NCI-H1048 (cell line): ENCODE results near the gene CNPPD1.

Source experiments
- DNase-seq: peaks from one replicate; lab custom pipeline; 2025; lab: John Stamatoyannopoulos, UW

Gene CNPPD1

GRCh38 chr2:219179601-219180465 lies 3.1 kb upstream of the CNPPD1 start:
- DNase-seq: no peak

GRCh38 chr2:219178377-219179175 lies 1.9 kb upstream of the CNPPD1 start:
- DNase-seq: no peak

GRCh38 chr2:219177552-219178376 lies 1.0 kb upstream of the CNPPD1 start, which contains the start of gene RETREG2:
RETREG2 (plus strand) TSS chr2:219178275; CDS start chr2:219178353, 78 bp downstream.
- DNase-seq: peak; percentile 36

GRCh38 chr2:219175928-219176817 lies 552 bp downstream of the CNPPD1 start:
- no peak for DNase-seq

- DNase-seq: no peak
These were observed 1.2 kb downstream of the CNPPD1 start for GRCh38 chr2:219175486-219175885.

GRCh38 chr2:219174801-219175200 lies 1.9 kb downstream of the CNPPD1 start:
- no peak for DNase-seq

- DNase-seq: no peak
These were observed 2.6 kb downstream of the CNPPD1 start for GRCh38 chr2:219174146-219174545.

GRCh38 chr2:219173176-219173575 lies 3.5 kb downstream of the CNPPD1 start:
- no peak for DNase-seq

GRCh38 chr2:219172231-219173154 lies 4.2 kb downstream of the CNPPD1 start:
- no peak for DNase-seq

GRCh38 chr2:219171231-219171651 lies 5.5 kb downstream of the CNPPD1 start:
- no peak for DNase-seq

- no peak for DNase-seq
These were observed 6.6 kb downstream of the CNPPD1 start, which contains the start of gene SLC23A3 for GRCh38 chr2:219169930-219170654. SLC23A3 (minus strand) TSS chr2:219170029; CDS start chr2:219169984, 45 bp downstream.

- no peak for DNase-seq
These were observed 7.8 kb downstream of the CNPPD1 start for GRCh38 chr2:219168932-219169331.

- DNase-seq: no peak
These were observed 8.2 kb downstream of the CNPPD1 start for GRCh38 chr2:219168526-219168925.

GRCh38 chr2:219167997-219168396 lies 8.7 kb downstream of the CNPPD1 start:
- DNase-seq: no peak

- DNase-seq: no peak
These were observed 11.4 kb downstream of the CNPPD1 start for GRCh38 chr2:219165058-219165911.

GRCh38 chr2:219163156-219163555 lies 13.6 kb downstream of the CNPPD1 start:
- DNase-seq: no peak

GRCh38 chr2:219161097-219161496 lies 15.6 kb downstream of the CNPPD1 start:
- DNase-seq: no peak
